HG03064 (cell line): ENCODE measurements around the gene REXO2.

Experiments used
- ATAC-seq: cut with Tn5 transposase; IDR thresholded peaks from one replicate; pipeline ENCODE4 v1.9.1; 2021; ENCODE audit warnings: low read depth; ENCODE audit not compliant: unreplicated experiment

Gene REXO2

DNA sequence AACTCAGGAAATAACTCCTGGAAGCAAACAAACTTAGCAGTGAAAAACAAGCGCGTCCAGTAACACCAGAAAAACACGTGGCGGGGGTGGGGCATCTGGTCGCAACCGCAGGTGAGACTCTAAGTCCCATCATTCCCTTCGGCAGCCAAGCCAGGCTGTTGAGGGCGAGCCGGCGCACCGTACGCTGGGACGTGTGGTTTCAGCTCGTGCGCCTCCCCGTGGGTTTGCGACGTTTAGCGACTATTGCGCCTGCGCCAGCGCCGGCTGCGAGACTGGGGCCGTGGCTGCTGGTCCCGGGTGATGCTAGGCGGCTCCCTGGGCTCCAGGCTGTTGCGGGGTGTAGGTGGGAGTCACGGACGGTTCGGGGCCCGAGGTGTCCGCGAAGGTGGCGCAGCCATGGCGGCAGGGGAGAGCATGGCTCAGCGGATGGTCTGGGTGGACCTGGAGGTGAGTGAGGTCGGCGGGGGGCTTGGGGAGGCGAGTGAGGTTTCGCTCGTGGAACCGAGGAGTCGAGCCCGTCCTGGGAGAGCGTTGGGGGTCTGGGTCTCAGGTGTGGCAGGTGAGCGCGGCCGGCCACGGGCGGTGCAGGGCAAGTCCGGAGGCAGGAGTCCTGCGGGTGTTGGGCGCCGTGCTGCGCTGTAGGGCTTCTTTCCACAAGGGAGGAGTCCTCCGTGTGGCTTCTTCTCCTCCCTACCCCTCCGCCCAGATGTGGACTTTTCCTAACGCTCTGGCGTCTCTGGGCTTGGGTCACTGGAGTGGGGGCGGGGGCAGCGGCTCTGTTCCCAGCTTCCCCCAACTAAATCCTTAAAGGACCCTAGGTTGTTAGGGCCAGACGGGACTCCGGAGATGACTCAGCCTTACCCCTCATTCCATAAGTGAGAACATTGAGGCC, at the start of gene REXO2:
Gene REXO2 (plus strand): TSS at position 239 of the 892 bp plus-strand sequence. CDS start 62 bp downstream, at position 301.
- ATAC-seq, result peak; percentile 99

- no peak for ATAC-seq
Observed at GRCh38 chr11:114392735-114393667, 46.3 kb upstream of the REXO2 start.

GRCh38 chr11:114395736-114396135, 43.5 kb upstream of the REXO2 start:
- no peak for ATAC-seq

GRCh38 chr11:114396916-114397315, 42.4 kb upstream of the REXO2 start:
- ATAC-seq, result no peak

DNA sequence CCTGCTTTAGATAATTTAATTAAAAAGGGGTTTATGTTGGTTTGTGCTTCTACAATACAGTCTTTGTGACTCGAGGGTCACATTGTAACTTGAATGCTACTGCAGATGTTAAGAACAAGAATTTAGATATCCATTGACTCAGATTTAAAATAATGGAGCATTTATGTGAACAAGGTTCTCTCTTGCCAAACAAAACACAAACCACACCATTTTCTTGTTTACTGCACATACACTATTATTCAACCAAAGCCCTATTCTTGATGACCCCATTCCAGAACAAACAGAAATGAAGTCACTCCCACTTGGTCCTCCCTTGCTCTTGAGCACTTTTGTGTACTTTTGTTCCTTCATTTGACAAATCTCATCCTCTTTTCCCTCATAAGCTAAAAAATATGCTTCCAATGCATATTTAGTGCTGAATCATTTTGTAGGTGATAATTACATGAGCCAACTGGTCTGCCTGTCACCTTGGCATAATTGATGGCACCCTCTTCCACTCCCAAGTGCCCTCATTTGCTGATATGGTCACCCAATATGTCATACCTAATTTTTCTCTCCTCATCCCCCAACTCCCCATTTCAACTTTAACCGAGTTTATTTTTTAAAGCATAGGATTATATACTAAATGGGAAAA, 41.8 kb upstream of the REXO2 start:
- no peak for ATAC-seq

- no peak for ATAC-seq
Observed at GRCh38 chr11:114398303-114398920, 40.9 kb upstream of the REXO2 start.

DNA sequence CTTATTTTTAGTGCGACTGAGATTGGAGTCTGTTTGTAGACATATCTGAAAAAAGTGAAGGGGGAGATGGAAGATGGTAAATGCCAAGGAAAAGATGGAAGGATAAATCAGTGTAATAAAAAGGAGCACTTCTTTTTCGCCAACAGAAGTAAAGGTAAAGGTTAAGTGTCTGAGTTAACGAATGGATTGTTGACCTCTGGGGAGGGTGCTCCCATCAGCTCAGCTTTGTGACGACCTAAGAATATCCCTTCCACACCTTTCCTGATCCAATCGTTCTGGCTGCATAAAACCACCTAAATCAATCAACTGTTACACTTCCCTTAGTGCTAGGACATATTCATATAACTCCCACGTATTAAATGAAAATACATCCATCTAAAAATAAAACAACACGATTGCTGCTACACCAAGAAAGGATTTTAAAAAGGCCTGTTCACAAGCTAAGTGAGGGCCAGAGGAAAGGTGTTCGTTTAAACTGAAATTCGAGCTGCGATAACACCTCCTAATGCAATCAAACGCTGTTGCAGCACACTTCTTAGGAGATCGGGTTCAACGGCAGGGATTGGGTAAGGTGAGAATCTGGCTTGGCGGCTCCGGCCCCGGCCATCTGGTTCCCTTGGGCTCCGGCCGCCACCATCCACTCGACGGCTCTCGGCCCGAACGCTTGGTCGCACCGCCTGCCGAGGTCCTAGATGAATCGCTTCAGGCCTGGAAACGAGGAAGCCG, 39.6 kb upstream of the REXO2 start:
- peak; percentile 31 for ATAC-seq

DNA sequence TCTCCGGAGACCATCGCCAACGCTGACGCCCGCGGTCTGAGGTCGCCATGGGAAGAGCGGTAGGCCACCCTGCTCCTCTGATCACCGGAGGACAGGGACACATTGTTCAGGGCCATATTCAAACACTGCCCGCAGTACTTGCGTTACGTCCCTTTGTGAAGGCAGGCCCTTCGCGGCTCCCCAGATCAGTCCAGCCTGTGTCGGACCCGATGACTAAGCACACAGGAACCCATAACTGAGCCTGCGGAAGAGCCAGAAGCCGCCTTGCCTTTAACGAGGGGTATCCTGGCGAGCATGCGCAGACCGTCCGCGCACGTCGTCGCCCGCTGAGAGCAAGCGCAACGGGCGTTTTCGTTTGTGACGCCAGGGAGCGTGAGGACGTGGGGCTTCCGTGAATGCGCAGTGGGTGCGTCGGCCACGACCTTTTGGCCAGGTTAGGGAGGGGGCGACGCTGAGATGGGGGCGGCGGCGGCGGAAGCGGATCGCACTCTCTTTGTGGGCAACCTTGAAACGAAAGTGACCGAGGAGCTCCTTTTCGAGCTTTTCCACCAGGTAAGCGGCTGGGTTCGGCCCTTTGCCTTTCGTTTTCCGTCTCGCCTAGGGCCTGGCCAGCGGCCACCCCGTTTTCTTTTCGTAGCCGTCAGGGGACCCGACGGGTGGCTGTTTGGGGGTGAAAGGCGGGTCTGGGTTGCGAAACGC, 38.9 kb upstream of the REXO2 start, which contains the start of the genes C11orf71 and RBM7:
Gene C11orf71 (minus strand): TSS at position 296 of the 699 bp plus-strand sequence. CDS start 180 bp downstream, at position 116.
Gene RBM7 (plus strand): TSS at position 451 of the 699 bp plus-strand sequence. CDS start 6 bp downstream, at position 457.
- ATAC-seq, result peak; percentile 92

DNA sequence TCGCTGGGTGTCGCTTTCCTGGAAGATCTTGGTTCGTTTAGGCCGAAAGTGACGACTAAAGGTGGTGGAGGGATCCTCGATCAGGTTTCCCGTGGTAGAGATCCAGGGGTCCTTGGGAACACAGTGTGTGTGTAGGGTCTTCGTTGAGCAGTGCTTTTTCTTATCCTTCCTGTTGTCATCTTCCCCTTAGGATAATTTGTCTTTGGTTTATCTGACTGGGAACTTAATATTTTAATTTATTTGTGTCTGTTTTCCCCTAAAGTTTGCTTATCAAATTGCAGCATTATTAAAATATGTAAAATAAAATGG, 38.4 kb upstream of the REXO2 start:
- no peak for ATAC-seq

GRCh38 chr11:114401311-114401710, 38.0 kb upstream of the REXO2 start:
- ATAC-seq, result no peak

DNA sequence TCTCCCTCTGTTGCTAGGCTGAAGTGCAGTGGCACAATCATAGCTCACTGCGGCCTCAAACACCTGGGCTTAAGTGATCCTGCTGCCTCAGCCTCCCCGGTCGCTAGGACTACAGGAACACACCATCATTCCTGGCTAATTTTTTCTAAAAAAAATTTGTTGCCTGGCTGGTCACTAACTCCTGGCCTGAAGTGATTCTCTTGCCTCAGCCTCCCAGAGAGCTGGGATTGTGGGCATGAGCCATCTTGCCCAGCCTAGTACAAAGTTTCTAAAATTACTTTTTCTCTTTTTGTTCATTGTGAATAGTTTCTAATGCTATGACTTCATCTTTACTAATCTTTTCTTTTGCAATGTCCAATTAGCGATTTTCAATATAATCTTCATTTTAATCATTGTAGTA, 26.3 kb upstream of the REXO2 start:
- ATAC-seq, result no peak

DNA sequence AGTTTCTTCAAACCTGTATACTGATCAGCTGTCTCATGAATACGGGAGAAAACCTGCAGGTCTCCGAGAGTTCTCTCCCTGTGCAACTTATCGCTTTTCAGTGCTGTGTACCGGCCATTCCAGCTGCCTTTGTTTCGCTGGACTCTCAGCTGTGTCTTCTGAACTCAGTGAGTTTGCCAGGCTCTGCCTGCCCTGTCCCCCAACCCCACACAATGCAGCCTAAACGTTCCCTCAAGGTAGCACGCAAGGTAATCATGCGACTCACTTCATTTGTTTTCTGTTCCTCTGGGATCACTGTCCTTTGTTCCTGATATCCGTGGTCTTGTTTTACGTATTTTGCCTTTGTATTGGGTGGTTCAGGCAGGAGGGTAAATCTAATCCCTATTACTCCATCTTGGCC, 25.3 kb upstream of the REXO2 start:
- ATAC-seq, result no peak

DNA sequence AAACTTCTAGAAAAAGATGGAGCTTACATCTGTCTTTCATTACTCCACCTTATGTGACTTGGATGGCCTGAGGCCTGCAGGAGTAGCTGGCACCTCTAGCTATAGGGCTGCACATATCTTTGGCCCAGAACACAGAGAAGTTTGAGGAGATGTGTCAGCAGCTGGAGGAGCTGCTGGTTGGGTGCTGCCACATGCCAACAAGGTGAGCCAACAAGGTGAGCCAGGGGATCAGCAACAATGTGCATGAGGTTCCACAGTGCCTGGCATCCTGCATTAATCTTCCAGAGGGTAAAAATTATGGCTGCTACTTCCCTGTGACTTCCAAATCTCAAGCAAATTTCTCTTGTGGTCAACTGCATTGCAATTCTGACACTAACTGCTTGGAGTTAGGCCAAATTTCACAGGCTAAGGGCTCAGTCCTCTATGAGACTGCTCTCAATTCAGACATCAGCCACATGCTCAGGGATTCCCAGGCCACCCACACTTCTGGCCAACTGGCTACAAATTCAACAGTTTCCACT, 22.8 kb upstream of the REXO2 start:
- no peak for ATAC-seq

DNA sequence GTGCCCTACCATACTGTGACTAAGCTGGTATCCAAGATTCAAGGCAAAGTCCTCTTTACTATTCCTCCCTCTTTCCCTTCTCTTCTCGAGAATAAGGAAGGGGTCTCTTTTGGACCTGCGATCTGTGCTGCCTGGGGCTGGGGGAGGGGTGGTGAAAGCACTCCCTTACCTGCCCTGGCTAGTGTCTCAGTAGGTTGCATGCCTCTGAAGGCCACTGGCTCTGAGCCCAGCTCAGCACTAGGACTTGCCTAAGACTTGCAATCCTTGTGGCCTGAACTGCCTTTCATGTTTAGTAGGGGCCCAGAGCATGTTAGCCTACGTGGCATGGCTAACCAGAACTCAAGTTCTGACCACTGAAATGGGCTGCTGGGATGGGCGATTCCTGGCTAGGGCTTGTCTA, 13.0 kb upstream of the REXO2 start:
- no peak for ATAC-seq

- no peak for ATAC-seq
Observed at GRCh38 chr11:114430290-114430689, 9.0 kb upstream of the REXO2 start.

- no peak for ATAC-seq
Observed at GRCh38 chr11:114432893-114433292, 6.4 kb upstream of the REXO2 start.

- no peak for ATAC-seq
Observed at GRCh38 chr11:114433376-114433775, 5.9 kb upstream of the REXO2 start.

- no peak for ATAC-seq
Observed at GRCh38 chr11:114438303-114438702, 964 bp upstream of the REXO2 start.
